Activated naive CD4-positive, alpha-beta T cell treated with anti-CD3 and anti-CD28 coated beads for 36 hours (primary cell): ENCODE results near the gene TP63. TPM values are rescaled to one million over a fixed set of nuclear protein-coding genes. Genes with fewer than 3 reads are reported as not detected.

ENCODE experiments used
- CTCF ChIA-PET: fragments of 350-600 bp; sonication (Branson Sonifier 250); formaldehyde crosslinking; loops from one replicate; lab custom pipeline; 2021; ENCODE audit warnings: antibody characterized with exemption; lab: Charles Lee
- DNase-seq: peaks from one replicate; pipeline ENCODE4 v3.0.0-alpha.2; 2020
- H3K27ac Mint-ChIP-seq: one replicate; pipeline ENCODE4 v1.8.0; 2021; ENCODE audit warnings: mild to moderate bottlenecking, mixed read lengths
- H3K27me3 Mint-ChIP-seq: one replicate; pipeline ENCODE4 v1.8.0; 2021; ENCODE audit warnings: low read depth, mixed read lengths
- H3K36me3 Mint-ChIP-seq: one replicate; pipeline ENCODE4 v1.8.0; 2021; ENCODE audit warnings: low read depth, mixed read lengths
- H3K4me1 Mint-ChIP-seq: one replicate; pipeline ENCODE4 v1.8.0; 2021; ENCODE audit warnings: low read depth, mixed read lengths
- H3K4me3 Mint-ChIP-seq: one replicate; pipeline ENCODE4 v1.8.0; 2021; ENCODE audit warnings: mild to moderate bottlenecking, moderate library complexity, mixed read lengths
- H3K9me3 Mint-ChIP-seq: one replicate; pipeline ENCODE4 v1.8.0; 2021; ENCODE audit warnings: mixed read lengths
- intact Hi-C: fragments of 100-400 bp; cut with micrococcal nuclease; formaldehyde crosslinking; loops from one replicate; pipeline ENCODE4 v1.15.1; 2023
- total RNA-seq, 2 experiments: library from RNA; stranded (reverse); gene quantifications; one replicate each; pipeline ENCODE4 v1.2.3, GENCODE V29; 2021

The TP63 gene
- total RNA-seq, 2 experiments from 2014 or later, result 0.15 TPM; not detected in 1

GRCh38 chr3:189629803-189630455 lies 1.3 kb upstream of the TP63 start:
- CTCF ChIA-PET, result interaction anchor here (0.8 to 1.7 kb wide), 3 partner anchors 37 to 357 kb away, joined by 3 read pairs; no protein-coding TSS in a partner anchor
- H3K27ac Mint-ChIP-seq, result no peak overlapping the region
- peaks cover 2% of the 10 kb centered on the region for H3K27me3 Mint-ChIP-seq
- H3K36me3 Mint-ChIP-seq, result no peaks in the 10 kb centered on the region
- no peak for DNase-seq
- no peak overlapping the region for H3K4me3 Mint-ChIP-seq
- intact Hi-C loops, result loop anchor here (10.0 kb wide), 1 partner anchor 355 kb away; no protein-coding TSS in a partner anchor
- peaks cover 14% of the 10 kb centered on the region for H3K4me1 Mint-ChIP-seq
- no peaks in the 10 kb centered on the region for H3K9me3 Mint-ChIP-seq

GRCh38 chr3:189630767-189631372 lies 319 bp upstream of the TP63 start:
- Mint-ChIP-seq H3K4me1 (peaks cover 11% of the 10 kb centered on the region), H3K9me3 (no peaks in the 10 kb centered on the region), H3K27ac (no peak overlapping the region), H3K4me3 (no peak overlapping the region), H3K27me3 (peaks cover 2% of the 10 kb centered on the region), H3K36me3 (no peaks in the 10 kb centered on the region)
- CTCF ChIA-PET, result interaction anchor here (0.8 to 1.7 kb wide), 3 partner anchors 36 to 358 kb away, joined by 3 read pairs; no protein-coding TSS in a partner anchor
- peak; percentile 28 for DNase-seq
- intact Hi-C loops, result loop anchor here (10.0 kb wide), 1 partner anchor 356 kb away; no protein-coding TSS in a partner anchor

DNA sequence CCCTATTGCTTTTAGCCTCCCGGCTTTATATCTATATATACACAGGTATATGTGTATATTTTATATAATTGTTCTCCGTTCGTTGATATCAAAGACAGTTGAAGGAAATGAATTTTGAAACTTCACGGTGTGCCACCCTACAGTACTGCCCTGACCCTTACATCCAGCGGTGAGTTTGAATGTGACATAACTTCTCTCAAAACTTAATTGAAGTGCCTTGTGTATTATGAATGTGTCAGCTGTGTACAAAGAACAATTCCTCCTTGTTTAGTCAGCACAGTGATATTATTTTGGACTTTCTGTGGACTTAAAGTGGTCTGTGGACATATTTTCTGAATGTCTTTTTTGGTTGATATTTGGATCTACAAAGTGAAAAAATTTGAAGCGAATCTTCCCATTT lies 220 bp downstream of the TP63 start:
- Mint-ChIP-seq H3K9me3 (no peaks in the 10 kb centered on the region), H3K27me3 (peaks cover 2% of the 10 kb centered on the region), H3K36me3 (no peaks in the 10 kb centered on the region), H3K27ac (no peak overlapping the region), H3K4me3 (no peak overlapping the region), H3K4me1 (peaks cover 11% of the 10 kb centered on the region)
- intact Hi-C loops, result loop anchor here (10.0 kb wide), 1 partner anchor 357 kb away; no protein-coding TSS in a partner anchor
- CTCF ChIA-PET, result no interaction called here
- DNase-seq, result no peak

DNA sequence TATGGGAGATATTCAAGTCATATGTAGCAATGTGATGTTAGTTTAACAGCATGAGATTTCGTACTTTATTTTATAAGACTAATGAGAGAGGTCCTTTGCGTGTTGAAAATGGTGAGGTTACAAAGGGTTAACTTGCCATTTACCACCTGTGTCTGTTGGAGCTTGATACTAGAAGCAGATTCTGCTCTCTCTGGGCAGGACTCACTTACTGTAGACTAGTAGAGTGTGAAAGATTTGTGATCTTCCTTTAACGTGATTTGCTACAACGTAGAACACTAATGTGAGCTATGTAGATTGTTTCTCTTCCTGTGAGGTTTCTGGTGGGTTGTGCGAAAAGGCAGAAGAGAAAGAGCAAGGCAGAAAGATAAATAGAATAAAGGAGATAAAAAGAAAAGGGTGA lies 1.1 kb downstream of the TP63 start:
- peaks cover 2% of the 10 kb centered on the region for H3K27me3 Mint-ChIP-seq
- intact Hi-C loops, result loop anchor here (10.0 kb wide), 1 partner anchor 357 kb away; no protein-coding TSS in a partner anchor
- no peak for DNase-seq
- no peak overlapping the region for H3K4me3 Mint-ChIP-seq
- H3K36me3 Mint-ChIP-seq, result no peaks in the 10 kb centered on the region
- CTCF ChIA-PET, result no interaction called here
- H3K4me1 Mint-ChIP-seq, result peaks cover 11% of the 10 kb centered on the region
- no peaks in the 10 kb centered on the region for H3K9me3 Mint-ChIP-seq
- H3K27ac Mint-ChIP-seq, result no peak overlapping the region

- DNase-seq, result no peak
- H3K9me3 Mint-ChIP-seq, result no peaks in the 10 kb centered on the region
- H3K27ac Mint-ChIP-seq, result no peak overlapping the region
- no peak overlapping the region for H3K4me3 Mint-ChIP-seq
- H3K4me1 Mint-ChIP-seq, result peaks cover 6% of the 10 kb centered on the region
- intact Hi-C loops, result loop anchor here (10.0 kb wide), 1 partner anchor 361 kb away; no protein-coding TSS in a partner anchor
- H3K27me3 Mint-ChIP-seq, result no peaks in the 10 kb centered on the region
- no peaks in the 10 kb centered on the region for H3K36me3 Mint-ChIP-seq
- CTCF ChIA-PET, result no interaction called here
These were observed 4.2 kb downstream of the TP63 start for GRCh38 chr3:189635339-189635738.

DNA sequence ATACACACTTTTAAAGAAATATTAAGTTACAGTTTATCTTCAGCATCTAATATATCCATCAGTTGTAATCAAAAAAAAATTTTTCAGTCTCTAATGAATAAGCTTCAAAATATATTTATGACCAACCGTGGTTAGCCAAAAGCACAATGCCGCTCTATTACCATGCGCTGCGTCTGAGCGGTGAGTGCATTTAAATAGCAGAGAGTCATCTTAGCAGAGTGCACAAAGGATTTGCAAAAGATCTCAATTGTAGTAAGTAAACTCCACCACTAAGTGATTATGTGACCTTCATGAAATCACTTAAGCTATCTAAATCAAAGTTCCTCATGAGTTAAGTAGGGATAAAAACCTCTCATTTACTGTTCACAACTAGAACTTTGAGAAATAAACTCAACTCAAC lies 4.9 kb downstream of the TP63 start:
- H3K4me3 Mint-ChIP-seq, result no peak overlapping the region
- intact Hi-C loops, result loop anchor here (10.0 kb wide), 1 partner anchor 361 kb away; no protein-coding TSS in a partner anchor
- H3K4me1 Mint-ChIP-seq, result peaks cover under 1% of the 10 kb centered on the region
- no peaks in the 10 kb centered on the region for H3K36me3 Mint-ChIP-seq
- H3K9me3 Mint-ChIP-seq, result no peaks in the 10 kb centered on the region
- no peak for DNase-seq
- CTCF ChIA-PET, result no interaction called here
- no peaks in the 10 kb centered on the region for H3K27me3 Mint-ChIP-seq
- no peak overlapping the region for H3K27ac Mint-ChIP-seq

GRCh38 chr3:189637750-189638149 lies 6.6 kb downstream of the TP63 start:
- CTCF ChIA-PET, result no interaction called here
- Mint-ChIP-seq H3K27me3 (no peaks in the 10 kb centered on the region), H3K27ac (no peak overlapping the region), H3K4me3 (no peak overlapping the region), H3K9me3 (no peaks in the 10 kb centered on the region), H3K36me3 (no peaks in the 10 kb centered on the region), H3K4me1 (no peaks in the 10 kb centered on the region)
- DNase-seq, result no peak
- intact Hi-C loops, result loop anchor here (10.0 kb wide), 1 partner anchor 363 kb away; no protein-coding TSS in a partner anchor

DNA sequence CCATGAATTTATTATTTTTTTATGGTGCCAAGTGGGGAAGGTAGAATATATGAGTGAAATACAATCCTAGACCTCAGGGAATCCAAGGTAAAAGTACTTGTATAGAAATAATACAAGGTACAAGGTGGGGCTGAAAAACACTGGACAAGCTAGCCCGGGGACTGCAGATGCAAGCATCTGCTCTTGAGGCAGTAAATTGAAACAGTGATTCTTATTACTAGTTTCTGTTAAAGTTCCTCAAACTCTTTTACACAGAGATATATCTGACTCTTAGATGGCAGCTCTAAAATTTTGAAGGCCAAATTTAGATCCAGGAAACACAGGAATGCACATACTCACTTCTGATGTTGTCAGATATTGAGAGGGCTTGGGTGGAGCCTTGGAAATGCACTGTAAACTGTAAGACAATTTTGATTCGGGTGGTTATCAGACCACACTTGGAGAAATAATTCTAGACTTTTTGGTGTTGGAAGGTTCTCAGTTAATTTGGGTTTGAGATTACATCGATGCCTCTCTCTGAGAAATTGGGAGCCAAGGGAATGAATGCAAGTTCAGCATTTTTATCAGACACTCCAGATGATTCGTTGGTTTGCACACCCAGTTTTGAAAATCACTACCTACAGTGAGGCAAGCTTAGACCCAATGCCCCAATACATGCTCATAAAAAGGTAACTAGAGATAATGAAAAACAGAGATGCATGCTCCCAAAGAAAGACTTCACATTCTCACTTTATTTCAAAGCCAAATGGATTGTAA lies 7.3 kb downstream of the TP63 start:
- Mint-ChIP-seq H3K27ac (no peak overlapping the region), H3K36me3 (no peaks in the 10 kb centered on the region), H3K27me3 (no peaks in the 10 kb centered on the region), H3K4me3 (no peak overlapping the region), H3K9me3 (no peaks in the 10 kb centered on the region), H3K4me1 (no peaks in the 10 kb centered on the region)
- CTCF ChIA-PET, result no interaction called here
- intact Hi-C loops, result loop anchor here (10.0 kb wide), 1 partner anchor 364 kb away; no protein-coding TSS in a partner anchor
- no peak for DNase-seq

- H3K27me3 Mint-ChIP-seq, result no peaks in the 10 kb centered on the region
- no peaks in the 10 kb centered on the region for H3K9me3 Mint-ChIP-seq
- H3K4me3 Mint-ChIP-seq, result no peak overlapping the region
- CTCF ChIA-PET, result no interaction called here
- no peak for DNase-seq
- no peak overlapping the region for H3K27ac Mint-ChIP-seq
- intact Hi-C loops, result no loop called here
- no peaks in the 10 kb centered on the region for H3K4me1 Mint-ChIP-seq
- H3K36me3 Mint-ChIP-seq, result no peaks in the 10 kb centered on the region
These were observed 10.6 kb downstream of the TP63 start for GRCh38 chr3:189641776-189642175.

- Mint-ChIP-seq H3K4me3 (no peak overlapping the region), H3K27ac (no peak overlapping the region), H3K36me3 (peaks cover 5% of the 10 kb centered on the region), H3K27me3 (no peaks in the 10 kb centered on the region), H3K4me1 (no peaks in the 10 kb centered on the region), H3K9me3 (peaks cover 2% of the 10 kb centered on the region)
- CTCF ChIA-PET, result interaction anchor here (0.6 kb wide), 1 partner anchor 291 kb away, joined by 3 read pairs; no protein-coding TSS in a partner anchor
- intact Hi-C loops, result no loop called here
- DNase-seq, result no peak
These were observed 15.8 kb downstream of the TP63 start for GRCh38 chr3:189646853-189647542.

DNA sequence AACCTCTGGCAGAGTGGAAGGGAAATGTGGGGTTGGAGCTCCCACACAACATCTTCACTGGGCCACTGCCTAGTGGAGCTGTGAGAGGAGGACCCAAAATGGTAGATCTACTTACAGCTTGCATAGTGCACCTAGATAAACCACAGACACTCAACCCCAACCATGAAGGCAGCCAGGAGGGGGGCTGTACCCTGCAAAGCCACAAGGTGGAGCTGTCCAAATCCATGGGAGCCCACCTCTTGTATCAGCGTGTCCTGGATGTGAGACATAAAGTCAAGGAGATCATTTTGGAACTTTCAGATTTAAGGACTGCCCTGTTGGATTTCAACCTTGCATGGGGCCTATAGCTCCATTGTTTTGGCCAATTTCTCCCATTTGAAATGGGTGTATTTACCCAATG lies 20.9 kb downstream of the TP63 start:
- peaks cover 16% of the 10 kb centered on the region for H3K9me3 Mint-ChIP-seq
- DNase-seq, result peak; percentile 22
- no peak overlapping the region for H3K27ac Mint-ChIP-seq
- H3K36me3 Mint-ChIP-seq, result peaks cover 5% of the 10 kb centered on the region
- H3K4me1 Mint-ChIP-seq, result no peaks in the 10 kb centered on the region
- no peaks in the 10 kb centered on the region for H3K27me3 Mint-ChIP-seq
- no peak overlapping the region for H3K4me3 Mint-ChIP-seq
- CTCF ChIA-PET, result interaction anchor here (0.5 to 1.1 kb wide), 5 partner anchors 27 to 379 kb away, joined by 3 to 4 read pairs (median 3); no protein-coding TSS in a partner anchor
- intact Hi-C loops, result loop anchor here (1.0 kb wide), 1 partner anchor 296 kb away; no protein-coding TSS in a partner anchor
